Ishikawa (cell line): ENCODE results near the gene SERPINE3.

Source experiments
- CEBPB ChIP-seq: IDR thresholded peaks from 2 replicates; pipeline ENCODE4 v1.6.1; 2012
- CREB1 ChIP-seq: IDR thresholded peaks from 2 replicates; pipeline ENCODE4 v1.6.1; 2012; ENCODE audit warnings: low read depth
- EGR1 ChIP-seq: IDR thresholded peaks from 2 replicates; pipeline ENCODE4 v1.6.1; 2012
- EP300 ChIP-seq: IDR thresholded peaks from 2 replicates; pipeline ENCODE4 v1.6.1; 2012; ENCODE audit warnings: borderline replicate concordance
- FOXM1 ChIP-seq: IDR thresholded peaks from 2 replicates; pipeline ENCODE4 v1.6.1; 2012; ENCODE audit warnings: low read depth, borderline replicate concordance
- MAX ChIP-seq: IDR thresholded peaks from 2 replicates; pipeline ENCODE4 v1.6.1; 2012
- NFIC ChIP-seq: IDR thresholded peaks from 2 replicates; pipeline ENCODE4 v1.6.1; 2012
- RAD21 ChIP-seq: IDR thresholded peaks from 2 replicates; pipeline ENCODE4 v1.6.1; 2012; ENCODE audit warnings: low read depth
- REST ChIP-seq: IDR thresholded peaks from 2 replicates; pipeline ENCODE4 v1.6.1; 2012; ENCODE audit warnings: low read depth, mild to moderate bottlenecking
- TAF1 ChIP-seq: IDR thresholded peaks from 2 replicates; pipeline ENCODE4 v1.6.1; 2012; ENCODE audit warnings: low read depth, mild to moderate bottlenecking
- TCF12 ChIP-seq: IDR thresholded peaks from 2 replicates; pipeline ENCODE4 v1.6.1; 2012; ENCODE audit warnings: low read depth
- TEAD4 ChIP-seq: IDR thresholded peaks from 2 replicates; pipeline ENCODE4 v1.6.1; 2012
- USF1 ChIP-seq: IDR thresholded peaks from 2 replicates; pipeline ENCODE4 v1.6.1; 2012
- YY1 ChIP-seq: IDR thresholded peaks from 2 replicates; pipeline ENCODE4 v1.6.1; 2012; ENCODE audit warnings: low read depth
- ZBTB7A ChIP-seq: IDR thresholded peaks from 2 replicates; pipeline ENCODE4 v1.6.1; 2012; ENCODE audit warnings: low read depth

SERPINE3 gene

GRCh38 chr13:51303063-51303552, 36.4 kb upstream of the SERPINE3 start:
- TF ChIP-seq EGR1 (no peak), CREB1 (no peak), RAD21 (no peak), EP300 (no peak), TAF1 (no peak), USF1 (no peak), REST (no peak), NFIC (no peak), ZBTB7A (no peak), CEBPB (no peak), MAX (no peak), FOXM1 (no peak), TCF12 (no peak), TEAD4 (no peak), YY1 (no peak)

- TF ChIP-seq EP300 (no peak), ZBTB7A (no peak), NFIC (no peak)
Observed at GRCh38 chr13:51303882-51304281, 35.6 kb upstream of the SERPINE3 start.

- TF ChIP-seq RAD21: no peak
- TF ChIP-seq EP300: no peak
- no peak for TF ChIP-seq EGR1
- TF ChIP-seq ZBTB7A: no peak
- no peak for TF ChIP-seq NFIC
- no peak for TF ChIP-seq MAX
- TF ChIP-seq TAF1: no peak
- no peak for TF ChIP-seq USF1
- TF ChIP-seq REST: no peak
Observed at GRCh38 chr13:51305271-51305967, 34.1 kb upstream of the SERPINE3 start.

GRCh38 chr13:51308781-51309180, 30.7 kb upstream of the SERPINE3 start:
- TF ChIP-seq TCF12 (no peak), TAF1 (no peak), YY1 (no peak), USF1 (no peak), CEBPB (no peak), NFIC (no peak), CREB1 (no peak), TEAD4 (no peak), ZBTB7A (no peak), EGR1 (no peak), EP300 (no peak), FOXM1 (no peak), RAD21 (no peak), REST (no peak), MAX (no peak)
